ENCODE measurements around the gene PDX1.

- TF ChIP-seq PATZ1 (CRISPR knock-in tag; IDR thresholded peaks at IDR 0.05; ENCODE audit: borderline replicate concordance) (no peak), PPARA (CRISPR knock-in tag; IDR thresholded peaks at IDR 0.05; ENCODE audit: borderline replicate concordance) (no peak), ZFP3 (CRISPR knock-in tag; IDR thresholded peaks at IDR 0.05) (no peak), TOX (CRISPR knock-in tag; IDR thresholded peaks at IDR 0.05; ENCODE audit: borderline replicate concordance) (no peak), CSDC2 (CRISPR knock-in tag; IDR thresholded peaks at IDR 0.05) (no peak), RARB (CRISPR knock-in tag; IDR thresholded peaks at IDR 0.05) (no peak), SNAI2 (CRISPR knock-in tag; IDR thresholded peaks at IDR 0.05) (no peak), TCF4 (CRISPR knock-in tag; IDR thresholded peaks at IDR 0.05; ENCODE audit: borderline replicate concordance) (no peak), POU6F1 (CRISPR knock-in tag; IDR thresholded peaks at IDR 0.05; ENCODE audit: borderline replicate concordance, low read depth) (no peak), ZFP30 (CRISPR knock-in tag; IDR thresholded peaks at IDR 0.05) (no peak), ZNF8 (CRISPR knock-in tag; IDR thresholded peaks at IDR 0.05) (no peak), ZNF565 (CRISPR knock-in tag; conservative IDR thresholded peaks at IDR 0.05; ENCODE audit: low read depth) (no peak), TSHZ2 (CRISPR knock-in tag; IDR thresholded peaks at IDR 0.05) (no peak)
These were observed 23.2 kb downstream of the PDX1 start for GRCh38 chr13:27942972-27943371.

Measured in SK-N-SH treated with all-trans-retinoic acid at 6 μM for 48 hours (cell line).